ENCODE data around the gene EPO.

The EPO gene

GRCh38 chr7:100720279-100720670, at the start of gene EPO:
EPO (plus strand) TSS chr7:100720468; CDS start chr7:100720981, 513 bp downstream.
- Histone ChIP-seq H3K4me3 (peak within 1 kb of the TSS in 3 of 7 experiments; percentile 1 to 30 (median 8)), H3K27ac (peak within 1 kb of the TSS in 1 of 21 experiments; percentile 11)

- Histone ChIP-seq H3K4me3 (no peak overlapping the region), H3K27ac (no peak overlapping the region)
Observed at GRCh38 chr7:100671353-100672327, 48.6 kb upstream of the EPO start.

GRCh38 chr7:100673302-100673941, 46.8 kb upstream of the EPO start, which contains the start of gene GNB2:
GNB2 (plus strand) TSS chr7:100673740; CDS start chr7:100676266, 2,526 bp downstream.
- H3K27ac ChIP-seq, result peak within 1 kb of the TSS; percentile 79 to 100 (median 99)
- peak within 1 kb of the TSS; percentile 66 to 98 (median 91) for H3K4me3 ChIP-seq

GRCh38 chr7:100673942-100674410, 46.3 kb upstream of the EPO start:
- Histone ChIP-seq H3K27ac (peak overlapping the region; percentile 79 to 100 (median 99)), H3K4me3 (peak overlapping the region; percentile 66 to 98 (median 91))

- H3K4me3 ChIP-seq, result peak overlapping the region; percentile 66 to 98 (median 91)
- H3K27ac ChIP-seq, result peak overlapping the region; percentile 79 to 100 (median 99)
Observed at GRCh38 chr7:100674411-100675104, 45.7 kb upstream of the EPO start.

GRCh38 chr7:100675105-100675451, 45.2 kb upstream of the EPO start:
- H3K27ac ChIP-seq, result peak overlapping the region; percentile 67 to 100 (median 99)
- peak overlapping the region; percentile 66 to 98 (median 91) for H3K4me3 ChIP-seq

GRCh38 chr7:100675581-100676350, 44.5 kb upstream of the EPO start:
- Histone ChIP-seq H3K27ac (peak overlapping the region; percentile 67 to 100 (median 99)), H3K4me3 (peak overlapping the region; percentile 66 to 98 (median 91))

- H3K4me3 ChIP-seq, result peak overlapping the region in 5 of 7 experiments; percentile 66 to 97 (median 91)
Observed at GRCh38 chr7:100676501-100677306, 43.6 kb upstream of the EPO start.

GRCh38 chr7:100677308-100678267, 42.7 kb upstream of the EPO start:
- Histone ChIP-seq H3K27ac (peak overlapping the region in 4 of 21 experiments; percentile 20 to 100 (median 96)), H3K4me3 (no peak overlapping the region)

More at GRCh38 chr7:100676501-100677306, 43.6 kb upstream of the EPO start:
- H3K27ac ChIP-seq, result peak overlapping the region; percentile 26 to 100 (median 99)

GRCh38 chr7:100678291-100678984, 41.8 kb upstream of the EPO start:
- H3K27ac ChIP-seq, result peak overlapping the region in 2 of 21 experiments; percentile 22 to 41
- H3K4me3 ChIP-seq, result no peak overlapping the region

- H3K27ac ChIP-seq, result peak overlapping the region in 9 of 21 experiments; percentile 21 to 65 (median 41)
- H3K4me3 ChIP-seq, result no peak overlapping the region
Observed at GRCh38 chr7:100679129-100679926, 40.9 kb upstream of the EPO start.

- H3K27ac ChIP-seq, result peak overlapping the region in 12 of 21 experiments; percentile 4 to 65 (median 48)
Observed at GRCh38 chr7:100679927-100680575, 40.2 kb upstream of the EPO start.

GRCh38 chr7:100680576-100681271, 39.5 kb upstream of the EPO start:
- H3K4me3 ChIP-seq, result no peak overlapping the region
- H3K27ac ChIP-seq, result peak overlapping the region in 9 of 21 experiments; percentile 4 to 65 (median 46)

More at GRCh38 chr7:100679927-100680575, 40.2 kb upstream of the EPO start:
- H3K4me3 ChIP-seq, result no peak overlapping the region

GRCh38 chr7:100681491-100682227, 38.6 kb upstream of the EPO start:
- no peak overlapping the region for H3K4me3 ChIP-seq
- H3K27ac ChIP-seq, result peak overlapping the region in 1 of 21 experiments; percentile 45
